ENCODE results near the gene ATP9B. TPM values are rescaled to one million over a fixed set of nuclear protein-coding genes. Genes with fewer than 3 reads are reported as not detected.

ATP9B gene
- total RNA-seq, 1 donor from 2014 or later = 50.3 TPM

GRCh38 chr18:79317703-79318102, 248.5 kb downstream of the ATP9B start:
- H3K27ac ChIP-seq = no peak overlapping the region
- H3K36me3 ChIP-seq = peaks cover 0 to 10% of the 10 kb centered on the region in 2 donors
- peaks cover 4% of the 10 kb centered on the region for H3K4me1 ChIP-seq
- no peak overlapping the region for H3K4me3 ChIP-seq
- intact Hi-C loops (cut with DNase I) = no loop called here
- no peaks in the 10 kb centered on the region for H3K9me3 ChIP-seq
- DNase-seq (ENCODE audit: extremely low spot score in 2 of 2) = no peak
- no peaks in the 10 kb centered on the region for H3K27me3 ChIP-seq
- TF ChIP-seq POLR2A (IDR thresholded peaks at IDR 0.05) = no peak
- TF ChIP-seq CTCF (IDR thresholded peaks at IDR 0.05) = no peak
- no peak for TF ChIP-seq POLR2AphosphoS5 (IDR thresholded peaks at IDR 0.05; ENCODE audit: insufficient read depth in 1 of 2, low read depth in 1 of 2)

- TF ChIP-seq CTCF (IDR thresholded peaks at IDR 0.05) = no peak
- no peak for TF ChIP-seq POLR2AphosphoS5 (IDR thresholded peaks at IDR 0.05; ENCODE audit: insufficient read depth in 1 of 2, low read depth in 1 of 2)
- no peak for TF ChIP-seq POLR2A (IDR thresholded peaks at IDR 0.05)
- DNase-seq (ENCODE audit: extremely low spot score in 2 of 2) = no peak
- intact Hi-C loops (cut with DNase I) = no loop called here
- H3K36me3 ChIP-seq = peaks cover 0 to 10% of the 10 kb centered on the region in 2 donors
- H3K4me1 ChIP-seq = peaks cover 4% of the 10 kb centered on the region
- no peaks in the 10 kb centered on the region for H3K27me3 ChIP-seq
- no peaks in the 10 kb centered on the region for H3K9me3 ChIP-seq
- H3K27ac ChIP-seq = no peak overlapping the region
- no peak overlapping the region for H3K4me3 ChIP-seq
Measured at GRCh38 chr18:79318142-79318673, 249.0 kb downstream of the ATP9B start.

- no peak for TF ChIP-seq POLR2AphosphoS5 (IDR thresholded peaks at IDR 0.05; ENCODE audit: insufficient read depth in 1 of 2, low read depth in 1 of 2)
- TF ChIP-seq CTCF (IDR thresholded peaks at IDR 0.05) = no peak
- no peak for TF ChIP-seq POLR2A (IDR thresholded peaks at IDR 0.05)
- Histone ChIP-seq H3K9me3 (no peaks in the 10 kb centered on the region), H3K36me3 (peaks cover 0 to 10% of the 10 kb centered on the region in 2 donors), H3K27me3 (no peaks in the 10 kb centered on the region), H3K27ac (no peak overlapping the region), H3K4me1 (peaks cover 4% of the 10 kb centered on the region), H3K4me3 (no peak overlapping the region)
- no peak for DNase-seq (ENCODE audit: extremely low spot score in 2 of 2)
- intact Hi-C loops (cut with DNase I) = no loop called here
Measured at GRCh38 chr18:79320216-79320850, 251.1 kb downstream of the ATP9B start.

- intact Hi-C loops (cut with DNase I) = no loop called here
- TF ChIP-seq POLR2AphosphoS5 (IDR thresholded peaks at IDR 0.05; ENCODE audit: insufficient read depth in 1 of 2, low read depth in 1 of 2) = no peak
- TF ChIP-seq POLR2A (IDR thresholded peaks at IDR 0.05) = no peak
- no peak for TF ChIP-seq CTCF (IDR thresholded peaks at IDR 0.05)
- no peaks in the 10 kb centered on the region for H3K9me3 ChIP-seq
- no peaks in the 10 kb centered on the region for H3K36me3 ChIP-seq
- no peak overlapping the region for H3K4me3 ChIP-seq
- peaks cover 4% of the 10 kb centered on the region for H3K4me1 ChIP-seq
- H3K27ac ChIP-seq = no peak overlapping the region
- no peak for DNase-seq (ENCODE audit: extremely low spot score in 2 of 2)
- H3K27me3 ChIP-seq = no peaks in the 10 kb centered on the region
Measured at GRCh38 chr18:79321625-79322405, 252.6 kb downstream of the ATP9B start.

GRCh38 chr18:79322441-79322840, 253.2 kb downstream of the ATP9B start:
- Histone ChIP-seq H3K4me3 (no peak overlapping the region), H3K36me3 (no peaks in the 10 kb centered on the region), H3K27me3 (no peaks in the 10 kb centered on the region), H3K27ac (no peak overlapping the region), H3K4me1 (peaks cover 4% of the 10 kb centered on the region), H3K9me3 (no peaks in the 10 kb centered on the region)
- no peak for TF ChIP-seq POLR2A (IDR thresholded peaks at IDR 0.05)
- no peak for TF ChIP-seq CTCF (IDR thresholded peaks at IDR 0.05)
- no peak for TF ChIP-seq POLR2AphosphoS5 (IDR thresholded peaks at IDR 0.05; ENCODE audit: insufficient read depth in 1 of 2, low read depth in 1 of 2)
- intact Hi-C loops (cut with DNase I) = no loop called here
- no peak for DNase-seq (ENCODE audit: extremely low spot score in 2 of 2)

All from vagina (tissue), 2 donors.